Right lobe of liver (tissue), 6 donors: ENCODE results near the gene RALGAPA2. TPM values are rescaled to one million over a fixed set of nuclear protein-coding genes. Genes with fewer than 3 reads are reported as not detected.

ENCODE experiments used
- ATAC-seq, 4 donors: fragments of 200-7000 bp; cut with Tn5 transposase; one replicate each; pipeline ENCODE4 v1.9.1; 2020; ENCODE audit warnings: mild to moderate bottlenecking in 4 of 4, moderate library complexity in 4 of 4
- DNase-seq, 3 donors: peaks; one replicate each; pipeline ENCODE4 v3.0.0-alpha.2; 2020
- H3K27ac ChIP-seq, 3 donors: fragments of 200-600 bp; one replicate each; pipeline ENCODE4 v1.8.0; 2022
- H3K27me3 ChIP-seq, 2 donors: fragments of 200-600 bp; one replicate each; pipeline ENCODE4 v1.8.0; 2022
- H3K36me3 ChIP-seq, 4 donors: fragments of 200-600 bp; sonication (generic) in 1 of 4; one replicate each; pipeline versions ENCODE4 v1.5.1 to v1.8.0; 2017 to 2022; ENCODE audit warnings: control low read depth in 1 of 4
- H3K4me1 ChIP-seq, 4 donors: fragments of 200-600 bp; sonication (generic) in 1 of 4; one replicate each; pipeline versions ENCODE4 v1.5.1 to v1.8.0; 2017 to 2022; ENCODE audit warnings: control low read depth in 1 of 4
- H3K4me3 ChIP-seq, 3 donors: fragments of 200-600 bp; one replicate each; pipeline ENCODE4 v1.8.0; 2022
- H3K9me3 ChIP-seq, 4 donors: fragments of 200-600 bp; sonication (generic) in 1 of 4; one replicate each; pipeline versions ENCODE4 v1.5.1 to v1.8.0; 2017 to 2022; ENCODE audit warnings: control low read depth in 1 of 4
- CTCF ChIP-seq, 4 donors: fragments of 200-600 bp in 3 of 4; fragments of 450-650 bp in 1 of 4; IDR thresholded peaks; one replicate each; pipeline versions ENCODE4 v1.5.1 to v1.8.0; 2016 to 2022; ENCODE audit warnings: antibody characterized with exemption in 4 of 4, mild to moderate bottlenecking in 2 of 4
- POLR2A ChIP-seq: fragments of 450-650 bp; IDR thresholded peaks from one replicate; pipeline ENCODE4 v1.6.1; 2017; ENCODE audit warnings: antibody characterized with exemption, mild to moderate bottlenecking
- WGBS: methylation state at CpG from one replicate; pipeline ENCODE4 v1.1.6; 2018; ENCODE audit warnings: low coverage, low lambda C conversion rate; ENCODE audit not compliant: insufficient coverage; ENCODE audit errors: missing lambda C conversion rate; 5-methylcytosine and 5-hydroxymethylcytosine counted together
- intact Hi-C, 2 donors: fragments of 100-400 bp; cut with DNase I; formaldehyde crosslinking; loops; one replicate each; pipeline versions ENCODE4 v1.11.2 to v1.14.1; 2022
- total RNA-seq, 6 experiments: library from RNA; depleted of rRNA in 2 of 6; stranded (reverse); fragments of >200 nt in 2 of 6; fragmentation: NEBNext Ultra II Directional in 3 of 6; extraction: Animal tissue kit (Norgen Biotek cat#: 25700) in 3 of 6; gene quantifications; one replicate each; pipeline versions ENCODE4 v1.1.0 to v1.2.4, GENCODE V29; 2016 to 2023
- donor health status: DM: no; HTN: yes; CAD: no.
- donor health status: DM: no; HTN: no; CAD: no.
- donor health status: DM: no; HTN: no; CAD: no.
- donor health status: DM: no; HTN: yes; CAD: no.
- donor health status: DM: no; HTN: yes; CAD: no.

Gene RALGAPA2
- total RNA-seq, 6 experiments from 2014 or later, result 38.3 to 76.7 (median 62.7) TPM

- Histone ChIP-seq H3K9me3 (no peaks in the 10 kb centered on the region), H3K4me3 (no peak overlapping the region), H3K4me1 (peaks cover 0 to 24% (median 11%) of the 10 kb centered on the region in 4 donors), H3K27ac (no peak overlapping the region), H3K36me3 (peaks cover 0 to 13% (median 2%) of the 10 kb centered on the region in 4 donors), H3K27me3 (no peaks in the 10 kb centered on the region)
- intact Hi-C loops, result no loop called here
- TF ChIP-seq CTCF (IDR thresholded peaks at IDR 0.05), result no peak
- no peak for TF ChIP-seq POLR2A
- WGBS, result 83% methylated on average over 5 of the region's 6 CpGs
- DNase-seq (no peak), ATAC-seq (no peak)
Measured at GRCh38 chr20:20489648-20490341, 222.6 kb downstream of the RALGAPA2 start.

GRCh38 chr20:20489054-20489453, 223.4 kb downstream of the RALGAPA2 start:
- DNase-seq (no peak), ATAC-seq (no peak)
- Histone ChIP-seq H3K36me3 (peaks cover 0 to 13% (median 2%) of the 10 kb centered on the region in 4 donors), H3K4me3 (no peak overlapping the region), H3K9me3 (no peaks in the 10 kb centered on the region), H3K4me1 (peaks cover 0 to 22% (median 10%) of the 10 kb centered on the region in 4 donors), H3K27ac (no peak overlapping the region), H3K27me3 (no peaks in the 10 kb centered on the region)
- TF ChIP-seq CTCF (IDR thresholded peaks at IDR 0.05) (no peak), POLR2A (no peak)
- intact Hi-C loops, result no loop called here
- WGBS, result 85% methylated on average over 5 of the region's 5 CpGs

- DNase-seq (no peak), ATAC-seq (no peak)
- no peaks in the 10 kb centered on the region for H3K27me3 ChIP-seq
- H3K4me3 ChIP-seq, result no peak overlapping the region
- H3K9me3 ChIP-seq, result no peaks in the 10 kb centered on the region
- no peak overlapping the region for H3K27ac ChIP-seq
- TF ChIP-seq CTCF (IDR thresholded peaks at IDR 0.05), result no peak
- TF ChIP-seq POLR2A, result no peak
- peaks cover 0 to 22% (median 10%) of the 10 kb centered on the region in 4 donors for H3K4me1 ChIP-seq
- intact Hi-C loops, result no loop called here
- WGBS, result 80% methylated on average over 1 of the region's 1 CpG
- peaks cover 0 to 13% (median 2%) of the 10 kb centered on the region in 4 donors for H3K36me3 ChIP-seq
Measured at GRCh38 chr20:20488388-20488787, 224.1 kb downstream of the RALGAPA2 start.

GRCh38 chr20:20487811-20488210, 224.6 kb downstream of the RALGAPA2 start:
- Histone ChIP-seq H3K9me3 (no peaks in the 10 kb centered on the region), H3K27ac (no peak overlapping the region), H3K4me3 (no peak overlapping the region), H3K27me3 (no peaks in the 10 kb centered on the region), H3K36me3 (peaks cover 0 to 13% (median 2%) of the 10 kb centered on the region in 4 donors), H3K4me1 (peaks cover 0 to 22% (median 10%) of the 10 kb centered on the region in 4 donors)
- intact Hi-C loops, result no loop called here
- 100% methylated on average over 5 of the region's 5 CpGs for WGBS
- no peak for TF ChIP-seq POLR2A
- no peak for TF ChIP-seq CTCF (IDR thresholded peaks at IDR 0.05)
- ATAC-seq (no peak), DNase-seq (no peak)
